ENCODE measurements around the gene GSDME.

Gene GSDME

GRCh38 chr7:24745355-24745754 lies 11.9 kb downstream of the GSDME start:
- TF ChIP-seq, protein P1, sequence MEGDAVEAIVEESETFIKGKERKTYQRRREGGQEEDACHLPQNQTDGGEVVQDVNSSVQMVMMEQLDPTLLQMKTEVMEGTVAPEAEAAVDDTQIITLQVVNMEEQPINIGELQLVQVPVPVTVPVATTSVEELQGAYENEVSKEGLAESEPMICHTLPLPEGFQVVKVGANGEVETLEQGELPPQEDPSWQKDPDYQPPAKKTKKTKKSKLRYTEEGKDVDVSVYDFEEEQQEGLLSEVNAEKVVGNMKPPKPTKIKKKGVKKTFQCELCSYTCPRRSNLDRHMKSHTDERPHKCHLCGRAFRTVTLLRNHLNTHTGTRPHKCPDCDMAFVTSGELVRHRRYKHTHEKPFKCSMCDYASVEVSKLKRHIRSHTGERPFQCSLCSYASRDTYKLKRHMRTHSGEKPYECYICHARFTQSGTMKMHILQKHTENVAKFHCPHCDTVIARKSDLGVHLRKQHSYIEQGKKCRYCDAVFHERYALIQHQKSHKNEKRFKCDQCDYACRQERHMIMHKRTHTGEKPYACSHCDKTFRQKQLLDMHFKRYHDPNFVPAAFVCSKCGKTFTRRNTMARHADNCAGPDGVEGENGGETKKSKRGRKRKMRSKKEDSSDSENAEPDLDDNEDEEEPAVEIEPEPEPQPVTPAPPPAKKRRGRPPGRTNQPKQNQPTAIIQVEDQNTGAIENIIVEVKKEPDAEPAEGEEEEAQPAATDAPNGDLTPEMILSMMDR (IDR thresholded peaks at IDR 0.05; ENCODE audit: control insufficient read depth, insufficient read depth, low read depth, low read length, missing control alignments), result no peak
- H3K4me3 ChIP-seq (ENCODE audit: control insufficient read depth, low read depth, low read length), result no peak overlapping the region
- DNase-seq (ENCODE audit: low read depth), result no peak

- no peak for DNase-seq (ENCODE audit: low read depth)
- no peak overlapping the region for H3K4me3 ChIP-seq (ENCODE audit: control insufficient read depth, low read depth, low read length)
- TF ChIP-seq, protein P1 (IDR thresholded peaks at IDR 0.05; ENCODE audit: control insufficient read depth, insufficient read depth, low read depth, low read length, missing control alignments), result no peak
Observed at GRCh38 chr7:24743471-24743870, 13.8 kb downstream of the GSDME start.

DNA sequence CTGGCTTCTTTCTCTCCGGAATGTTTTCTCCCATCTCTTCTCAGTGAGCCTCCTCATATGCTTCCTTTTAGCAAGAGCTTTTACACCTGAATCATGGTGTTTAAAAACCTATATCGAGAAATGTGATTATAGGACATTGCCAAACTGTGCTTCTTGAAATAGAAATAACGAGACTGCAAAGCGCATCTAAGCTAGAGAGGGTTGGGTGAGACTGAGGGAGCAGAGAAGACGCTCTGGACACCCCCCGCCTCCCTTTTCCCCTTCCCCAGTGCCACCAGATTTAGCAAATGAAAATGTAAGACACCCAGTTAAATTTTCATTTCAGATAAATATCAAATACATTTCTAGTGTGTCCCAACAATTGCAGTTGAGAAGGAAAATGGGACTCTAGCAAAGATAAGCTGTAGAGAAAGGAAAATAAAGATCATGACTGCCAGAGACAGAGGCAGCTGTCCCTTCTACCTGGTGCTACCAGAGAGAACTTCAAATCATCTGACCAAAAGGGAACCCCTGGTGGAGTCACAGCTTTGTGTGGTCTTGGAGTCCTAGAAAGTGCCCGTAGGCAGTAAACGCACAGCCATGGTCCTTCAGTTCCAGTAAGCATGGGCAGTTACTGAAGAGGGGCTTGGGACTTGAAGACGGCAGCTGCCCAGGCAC lies 14.6 kb downstream of the GSDME start:
- TF ChIP-seq, protein P1 (IDR thresholded peaks at IDR 0.05; ENCODE audit: control insufficient read depth, insufficient read depth, low read depth, low read length, missing control alignments), result no peak
- no peak for DNase-seq (ENCODE audit: low read depth)
- H3K4me3 ChIP-seq (ENCODE audit: control insufficient read depth, low read depth, low read length), result no peak overlapping the region

- no peak overlapping the region for H3K4me3 ChIP-seq (ENCODE audit: control insufficient read depth, low read depth, low read length)
- TF ChIP-seq, protein P1 (IDR thresholded peaks at IDR 0.05; ENCODE audit: control insufficient read depth, insufficient read depth, low read depth, low read length, missing control alignments), result no peak
- DNase-seq (ENCODE audit: low read depth), result peak; percentile 95
Observed at GRCh38 chr7:24741679-24742505, 15.4 kb downstream of the GSDME start.

DNA sequence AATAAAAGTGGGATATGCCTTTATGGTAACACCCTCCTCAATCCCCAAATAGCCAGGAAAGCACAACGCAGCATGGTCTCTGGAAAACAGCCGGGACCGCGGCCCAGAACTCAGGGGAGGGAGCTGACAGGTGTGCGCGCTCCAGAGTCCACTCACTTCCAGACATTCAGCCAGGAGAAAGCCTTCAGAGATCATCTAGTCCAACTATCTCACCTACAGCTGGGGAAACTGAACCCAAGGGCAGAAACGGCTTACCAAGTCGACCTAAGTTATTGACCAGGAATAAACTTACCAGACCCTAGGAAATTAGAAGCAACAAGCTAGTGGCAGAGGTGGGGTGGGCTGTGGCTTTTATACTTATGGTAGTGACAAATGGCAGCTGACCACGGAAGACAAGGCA lies 16.4 kb downstream of the GSDME start:
- DNase-seq (ENCODE audit: low read depth), result no peak
- no peak overlapping the region for H3K4me3 ChIP-seq (ENCODE audit: control insufficient read depth, low read depth, low read length)
- TF ChIP-seq, protein P1 (IDR thresholded peaks at IDR 0.05; ENCODE audit: control insufficient read depth, insufficient read depth, low read depth, low read length, missing control alignments), result no peak

- no peak for DNase-seq (ENCODE audit: low read depth)
- no peak overlapping the region for H3K4me3 ChIP-seq (ENCODE audit: control insufficient read depth, low read depth, low read length)
- TF ChIP-seq, protein P1 (IDR thresholded peaks at IDR 0.05; ENCODE audit: control insufficient read depth, insufficient read depth, low read depth, low read length, missing control alignments), result no peak
Observed at GRCh38 chr7:24739306-24739705, 18.0 kb downstream of the GSDME start.
